NCI-H226 (cell line): Measurements from ENCODE around the gene CCNC.
"Not testable (repeated sequence)": the region's sequence is repeated elsewhere in the genome, so short reads cannot be mapped to it uniquely, and the experiment has no call there.

ENCODE experiments used
- DNase-seq: peaks from one replicate; pipeline ENCODE4 v3.0.0-alpha.2; 2015

CCNC gene

DNA sequence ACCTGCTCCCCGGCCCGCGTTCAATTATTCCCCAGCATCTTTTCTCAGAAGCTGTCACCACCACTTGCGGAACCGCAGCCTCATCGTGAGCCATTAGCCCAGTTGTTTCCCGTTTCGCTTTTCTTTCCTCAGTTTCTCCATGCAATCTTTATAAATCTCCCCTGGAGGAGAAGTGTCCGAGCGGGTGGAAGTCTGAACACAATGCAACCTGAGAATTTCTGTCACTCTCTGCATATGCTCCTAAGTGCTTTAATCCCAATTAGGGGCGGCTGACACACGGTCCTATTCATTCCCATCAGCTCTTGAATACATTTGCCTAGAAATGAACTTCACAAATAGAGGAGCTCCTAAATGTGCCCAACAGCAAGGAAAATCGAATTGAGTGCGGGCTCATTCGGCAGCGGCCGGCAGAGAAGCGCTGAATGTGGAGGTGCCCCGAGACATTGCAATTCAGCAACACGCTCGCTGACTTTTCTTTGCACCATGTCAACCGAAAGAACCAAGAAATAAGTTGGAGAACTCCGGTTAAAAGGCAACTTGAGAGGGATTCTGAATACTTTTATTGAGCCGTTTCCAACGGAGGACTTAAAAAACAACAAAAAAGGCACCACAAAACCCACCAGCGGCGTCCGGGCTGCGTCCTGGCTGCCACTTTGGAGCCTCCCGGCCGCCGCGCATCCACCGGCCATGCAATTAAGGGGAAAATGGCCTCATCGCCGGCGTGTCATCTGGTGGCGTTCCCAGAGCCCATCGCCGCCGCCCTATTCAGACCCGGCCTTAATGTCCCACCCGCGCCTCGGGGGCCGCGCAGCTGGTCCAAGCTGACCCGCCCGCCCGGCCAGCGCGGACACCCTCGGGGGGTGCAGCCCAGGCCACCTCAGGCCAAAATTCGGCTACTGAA is 34.3 kb upstream of the CCNC start:
- no peak for DNase-seq

DNA sequence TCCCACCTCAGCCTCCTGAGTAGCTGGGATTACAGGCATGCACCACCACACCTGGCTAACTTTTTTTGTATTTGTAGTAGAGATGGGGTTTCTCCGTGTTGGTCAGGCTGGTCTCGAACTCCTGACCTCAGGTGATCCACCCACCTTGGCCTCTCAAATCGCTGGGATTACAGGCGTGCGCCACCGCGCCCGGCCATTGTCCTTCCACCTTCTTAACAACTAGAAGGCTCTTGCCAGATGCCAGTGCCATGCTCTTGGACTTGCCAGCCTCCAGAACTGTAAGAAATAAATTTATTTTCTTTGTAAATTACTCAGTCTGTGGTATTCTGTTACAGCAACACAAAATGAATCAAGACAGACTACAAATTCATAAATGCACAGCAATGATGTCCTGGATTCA is 26.2 kb upstream of the CCNC start:
- not testable (repeated sequence) for DNase-seq

DNA sequence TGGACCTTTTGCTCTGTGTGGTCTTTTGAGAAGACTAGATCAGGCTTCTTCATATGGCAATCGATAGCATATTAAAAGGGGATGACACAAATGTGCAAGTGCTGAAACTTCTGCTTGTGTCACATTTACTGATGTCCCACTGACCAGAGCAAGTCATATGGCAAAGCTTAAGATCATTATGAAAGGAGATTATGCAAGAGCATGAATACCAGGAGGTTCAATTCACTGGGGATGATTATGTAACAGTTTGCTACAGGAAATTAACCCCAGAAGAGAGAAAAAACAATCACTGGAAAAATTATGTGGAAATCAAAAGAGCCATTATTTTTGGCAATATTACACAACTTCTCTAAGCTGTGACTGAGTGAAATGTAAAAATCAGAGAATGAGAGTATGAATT is 24.4 kb upstream of the CCNC start:
- DNase-seq: no peak

DNA sequence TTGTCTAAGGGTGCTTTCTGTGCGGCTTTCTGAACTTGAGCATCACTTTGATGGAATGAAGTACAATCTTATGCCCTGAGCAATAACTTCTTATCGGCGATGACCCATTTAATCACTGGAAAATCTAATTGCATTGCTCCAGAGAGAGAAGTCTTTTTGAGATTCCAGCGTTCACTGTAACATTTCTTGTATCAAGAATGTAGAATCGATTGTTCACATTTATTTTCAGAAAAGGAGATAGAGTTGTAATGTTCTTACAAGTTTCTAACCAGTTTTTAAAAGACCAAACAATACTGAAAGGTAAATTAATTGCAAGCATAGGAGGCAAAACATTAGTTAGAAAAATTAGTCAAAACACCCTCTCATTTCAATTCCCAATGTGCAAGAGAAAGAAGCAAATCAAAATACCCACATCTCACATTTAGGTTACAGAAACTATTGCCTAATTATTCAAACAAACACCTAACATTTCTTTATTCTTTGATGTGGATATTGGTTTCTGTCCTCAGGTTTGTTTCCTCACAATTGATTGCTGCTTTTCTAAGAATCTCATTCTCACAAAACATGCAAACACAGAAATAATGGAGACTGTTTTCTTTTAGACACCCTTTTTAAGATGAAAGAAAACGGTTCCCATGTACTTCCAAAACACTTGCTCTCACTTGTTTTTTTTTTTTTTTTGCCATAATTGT is 23.4 kb upstream of the CCNC start:
- no peak for DNase-seq

DNA sequence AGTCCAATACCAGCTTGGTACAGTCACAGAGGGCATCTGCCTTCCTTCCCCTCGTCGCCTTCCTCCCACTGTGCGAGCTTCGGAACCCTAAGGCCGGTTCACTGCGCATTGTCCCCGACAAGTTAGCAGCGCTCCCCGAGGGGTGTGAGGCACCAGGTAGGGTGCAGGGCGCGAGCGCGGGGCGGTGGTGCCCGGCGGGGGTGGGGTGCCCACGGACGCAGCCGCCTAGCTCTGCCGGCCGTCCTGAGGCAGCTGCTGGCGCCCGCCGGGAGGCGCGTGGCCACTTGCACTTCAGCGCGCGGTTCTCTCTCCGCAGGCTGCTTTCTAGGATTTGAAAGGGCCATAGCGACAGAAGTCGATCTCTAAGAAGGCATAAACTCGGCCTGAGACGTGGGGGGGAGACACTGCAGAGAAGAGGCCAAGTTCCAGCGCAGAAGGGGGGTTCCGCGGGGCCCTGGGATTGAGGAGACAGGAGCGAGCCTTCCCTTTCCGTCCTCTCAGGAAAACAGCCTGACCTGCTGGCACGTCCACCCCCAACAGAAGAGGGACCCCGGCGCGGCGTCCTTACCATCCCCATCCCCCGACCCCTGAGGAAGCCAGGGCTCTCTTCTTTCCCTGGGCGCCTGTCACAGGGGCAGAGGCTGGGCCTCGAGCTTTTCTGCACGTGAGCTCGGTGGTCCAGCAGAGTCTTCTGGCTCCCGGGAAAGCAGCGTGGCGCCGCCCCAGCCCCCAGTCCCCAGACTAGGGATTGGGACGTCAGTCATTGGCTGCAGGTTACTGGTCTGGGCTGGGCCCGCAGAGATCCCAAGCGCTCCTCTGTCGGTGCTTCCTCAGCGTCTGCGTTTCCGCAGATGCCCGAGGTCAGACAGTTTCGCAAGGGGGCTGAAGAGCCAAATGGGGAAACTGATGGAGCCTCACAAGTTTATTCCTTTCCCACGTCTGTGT is 22.5 kb upstream of the CCNC start:
- no peak for DNase-seq

DNA sequence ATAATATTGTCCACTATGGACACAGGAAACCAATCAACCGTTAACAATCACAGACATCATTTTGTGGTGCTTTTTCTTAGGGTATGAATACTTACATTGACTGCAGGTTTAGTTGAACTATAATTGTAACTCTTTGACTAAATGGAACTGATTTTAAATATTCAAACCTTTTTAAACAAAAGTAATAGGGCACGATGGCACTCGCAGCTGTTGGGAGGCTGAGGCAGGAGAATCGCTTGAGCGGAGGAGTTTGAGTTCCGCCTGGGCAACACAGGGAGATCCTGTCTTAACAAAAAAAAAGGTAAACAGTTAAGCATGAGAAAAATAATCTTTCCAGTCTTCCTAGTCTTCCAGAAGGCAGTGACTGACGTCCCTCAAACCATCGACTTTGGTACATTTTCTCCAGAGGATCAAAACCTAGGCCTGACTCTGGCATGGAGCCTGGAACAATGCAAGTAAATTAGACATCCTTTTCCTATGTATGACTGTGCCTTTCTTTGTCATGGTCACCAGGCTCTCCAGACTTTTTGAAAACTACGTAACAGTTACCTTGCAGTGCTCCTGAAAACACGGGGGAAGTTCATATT is 21.5 kb upstream of the CCNC start:
- DNase-seq: no peak

DNA sequence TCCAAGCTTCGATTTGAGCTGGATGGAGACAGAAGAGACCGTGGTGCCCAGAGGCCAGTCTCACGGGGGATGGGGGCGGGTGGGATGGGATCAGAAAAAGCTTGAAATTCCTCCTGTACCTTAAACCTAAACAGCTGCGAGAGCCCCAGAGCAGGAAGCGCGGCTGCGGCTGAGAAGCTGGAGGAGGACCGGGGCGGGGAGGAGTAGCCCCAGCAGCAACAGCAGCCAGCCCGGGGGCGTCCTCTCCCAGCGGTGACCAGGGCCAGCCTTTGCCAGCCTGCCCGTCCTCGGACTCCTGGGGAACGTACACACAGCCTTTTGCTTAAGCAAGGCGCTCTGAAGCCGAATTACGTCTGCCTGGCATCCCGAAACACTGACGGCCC is 20.8 kb upstream of the CCNC start:
- no peak for DNase-seq

DNA sequence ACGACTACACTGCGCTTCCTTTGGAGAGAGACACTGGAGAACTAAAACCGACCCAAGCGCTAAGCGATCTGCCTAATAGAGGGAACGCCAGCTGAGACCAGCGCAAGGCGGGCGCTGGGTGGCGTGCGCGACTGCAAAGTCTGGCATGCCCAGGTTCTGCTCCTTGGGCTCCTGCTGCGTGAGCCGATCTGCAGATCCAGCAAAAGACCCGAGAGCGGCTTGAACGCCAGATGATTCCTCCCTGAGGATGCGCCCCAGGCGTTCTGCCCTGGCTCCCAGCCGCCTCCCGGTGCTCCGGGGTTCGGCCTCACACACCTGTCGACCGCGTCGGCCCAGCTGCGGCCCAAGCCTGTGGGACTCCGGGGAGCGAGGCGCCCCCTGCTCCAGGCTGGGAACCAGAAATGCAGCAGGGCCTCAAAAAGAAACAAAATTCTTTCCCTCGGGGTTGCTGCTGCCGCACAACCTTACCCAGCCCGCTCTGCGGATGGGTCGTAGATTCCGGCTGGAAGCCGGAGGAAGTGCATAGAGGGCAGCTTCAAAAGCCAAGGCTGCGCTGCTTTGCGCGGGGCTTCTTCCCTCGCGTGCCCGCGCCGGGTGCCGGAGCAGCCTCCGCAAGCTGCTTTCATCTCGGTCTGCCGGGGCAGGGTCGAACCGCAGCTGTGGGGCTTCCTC is 20.3 kb upstream of the CCNC start:
- peak; percentile 31 for DNase-seq

DNA sequence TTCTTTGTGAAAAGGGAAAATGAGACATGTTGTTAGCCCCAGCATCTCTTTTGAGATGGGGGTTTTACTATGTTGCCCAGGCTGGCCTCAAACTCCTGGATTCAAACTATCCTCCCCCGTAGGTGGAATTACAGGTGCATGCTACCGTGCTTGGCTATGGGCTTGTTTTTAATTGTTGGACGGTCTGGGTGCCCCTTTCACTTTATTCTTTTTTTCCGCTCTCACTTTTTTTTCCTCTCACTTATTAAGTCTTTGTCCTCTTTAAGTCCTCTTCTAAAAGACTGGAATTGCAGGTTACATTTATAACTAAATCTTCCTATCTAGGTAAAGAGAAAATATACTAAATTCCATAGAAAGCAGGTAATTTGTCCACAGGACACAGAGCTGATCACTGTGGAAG is 19.3 kb upstream of the CCNC start:
- DNase-seq: no peak

DNA sequence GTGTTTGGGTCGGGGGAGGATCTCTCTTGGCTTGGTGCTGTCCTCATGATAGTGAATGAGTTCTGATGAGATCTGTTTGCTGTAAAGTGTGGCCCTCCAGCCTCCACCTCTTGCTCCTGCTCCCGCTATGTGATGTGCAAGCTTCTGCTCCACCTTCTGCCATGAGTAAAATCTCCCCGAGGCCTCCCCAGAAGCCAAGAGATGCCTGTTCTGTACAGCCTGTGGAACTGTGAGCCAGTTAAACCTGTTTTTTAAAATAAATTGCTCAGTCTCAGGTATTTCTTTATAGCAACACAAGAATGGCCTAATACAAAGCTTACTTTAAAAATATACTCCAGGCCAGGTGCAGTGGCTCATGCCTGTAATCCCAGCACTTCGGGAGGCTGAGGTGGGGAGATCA is 11.3 kb upstream of the CCNC start:
- DNase-seq: no peak

DNA sequence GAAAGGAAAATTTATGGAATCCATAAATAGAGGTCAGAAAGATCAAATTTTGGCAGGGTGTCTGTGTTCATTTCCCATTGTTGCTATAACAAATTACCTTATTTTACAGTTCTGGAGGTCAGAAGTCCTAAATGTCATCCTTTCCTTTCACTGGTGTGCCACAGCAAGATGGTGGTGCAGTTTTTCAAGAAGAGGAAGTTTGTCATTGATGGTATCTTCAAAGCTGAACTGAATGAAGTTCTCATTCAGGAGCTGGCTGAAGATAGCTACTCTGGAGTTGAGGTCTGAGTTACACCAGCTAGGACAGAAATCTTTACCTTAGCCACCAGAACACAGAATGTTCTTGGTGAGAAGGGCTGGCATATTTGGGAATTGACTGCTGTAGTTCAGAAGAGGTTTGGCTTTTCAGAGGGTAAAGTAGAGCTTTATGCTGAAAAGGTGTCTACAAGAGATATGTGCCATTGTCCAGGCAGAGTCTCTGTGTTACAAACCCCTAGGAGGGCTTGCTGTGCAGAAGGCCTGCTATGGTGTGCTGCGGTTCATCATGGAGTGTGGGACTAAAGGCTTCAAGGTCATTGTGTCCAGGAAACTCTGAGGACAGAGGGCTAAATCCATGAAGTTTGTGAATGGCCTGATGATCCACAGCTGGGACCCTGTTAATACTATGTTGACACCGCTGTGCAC is 7.2 kb upstream of the CCNC start:
- DNase-seq: no peak

DNA sequence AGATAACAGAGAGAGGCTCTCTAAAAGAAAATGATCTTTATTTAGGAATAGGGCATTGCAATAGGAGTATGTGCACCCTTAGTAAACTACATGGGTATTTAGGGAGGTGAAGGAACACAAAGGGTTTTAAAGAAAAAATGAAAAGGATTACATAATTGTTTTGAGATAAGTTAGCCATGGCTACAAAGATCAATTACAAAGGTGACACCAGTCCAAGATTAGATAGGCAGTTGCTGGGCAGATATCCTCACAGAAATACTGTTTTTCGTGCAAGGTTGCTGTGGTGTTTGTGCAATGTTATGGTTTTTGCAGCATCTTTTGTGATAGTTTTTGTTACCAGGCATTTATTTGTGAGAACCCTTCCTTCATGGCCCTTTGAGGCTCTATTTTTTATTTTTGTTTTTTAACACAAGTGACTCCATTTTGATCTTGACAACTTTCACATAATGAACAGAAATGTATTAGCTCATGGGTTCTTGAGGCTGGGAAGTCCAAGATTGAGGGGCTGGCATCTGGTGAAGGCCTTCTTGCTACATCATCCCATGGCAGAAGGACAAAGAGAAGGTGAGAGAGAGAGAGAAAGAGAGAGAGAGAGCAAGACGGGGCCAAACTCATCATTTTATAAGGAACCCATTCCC is 5.6 kb upstream of the CCNC start:
- no peak for DNase-seq

DNA sequence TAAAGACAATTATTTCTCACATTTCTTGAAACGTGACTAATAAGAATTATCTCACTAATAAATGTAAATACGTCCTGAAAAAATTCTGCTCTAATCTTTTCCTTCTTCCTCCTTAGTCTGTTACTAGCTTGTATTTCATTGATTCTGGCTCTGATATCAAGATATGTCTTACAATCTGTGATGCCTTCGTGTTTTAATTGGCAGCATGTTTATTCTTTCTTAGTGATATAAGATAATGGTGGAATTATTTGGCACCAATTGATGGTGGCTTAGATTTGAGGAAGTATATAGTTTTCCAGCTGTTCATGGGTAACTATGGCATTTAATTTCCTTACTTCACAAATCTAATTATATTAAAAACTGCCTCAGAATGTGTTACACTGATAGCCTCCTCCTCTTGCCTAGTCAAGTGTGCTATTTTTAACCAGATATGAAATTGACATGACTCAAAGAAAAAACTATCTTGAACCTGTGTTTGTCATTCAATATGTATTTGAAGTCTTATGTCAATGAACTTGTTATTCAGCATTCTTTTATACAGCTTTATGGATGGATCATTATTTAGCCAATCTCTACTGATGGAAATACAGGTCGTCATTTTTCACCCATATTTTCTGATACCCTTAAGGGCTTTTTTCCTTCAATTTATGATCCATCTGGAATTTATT is 5.3 kb downstream of the CCNC start:
- no peak for DNase-seq

DNA sequence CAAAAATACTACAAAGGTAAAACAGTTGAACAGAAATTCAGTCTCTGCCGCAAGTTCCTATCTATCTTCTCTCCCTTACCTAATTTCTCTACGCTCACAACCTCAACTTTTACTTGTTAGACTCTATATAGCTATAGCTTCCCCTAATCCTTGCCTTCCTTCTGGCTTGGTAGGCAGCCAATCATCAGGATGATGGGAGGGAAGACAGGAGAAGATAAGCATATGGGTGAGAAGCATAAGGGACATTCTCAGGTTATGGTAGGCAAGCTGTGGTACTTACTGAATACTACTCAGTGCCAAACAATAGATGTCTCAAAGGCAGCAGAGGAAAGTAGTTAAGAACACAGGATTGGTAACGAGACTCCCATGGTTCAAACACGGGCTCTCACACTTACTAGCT is 7.8 kb downstream of the CCNC start:
- no peak for DNase-seq

DNA sequence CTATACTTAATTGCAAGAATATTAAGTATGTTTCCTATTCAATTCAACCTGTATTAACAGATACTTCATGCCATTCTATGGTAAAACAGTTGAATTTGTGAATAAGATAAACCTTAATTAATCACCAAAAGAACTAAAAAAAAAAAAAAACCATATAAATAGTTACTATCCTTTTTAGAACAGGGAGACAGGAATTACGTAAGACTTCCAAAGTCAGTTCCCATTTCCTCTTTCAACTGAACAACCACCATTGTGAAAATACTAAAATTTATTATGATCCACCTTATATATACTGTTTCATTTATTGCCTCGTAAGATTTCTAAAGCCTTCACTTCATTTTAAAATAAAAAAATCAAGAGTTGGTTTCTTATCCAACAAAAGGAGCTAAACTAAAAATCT is 9.4 kb downstream of the CCNC start:
- DNase-seq: no peak

DNA sequence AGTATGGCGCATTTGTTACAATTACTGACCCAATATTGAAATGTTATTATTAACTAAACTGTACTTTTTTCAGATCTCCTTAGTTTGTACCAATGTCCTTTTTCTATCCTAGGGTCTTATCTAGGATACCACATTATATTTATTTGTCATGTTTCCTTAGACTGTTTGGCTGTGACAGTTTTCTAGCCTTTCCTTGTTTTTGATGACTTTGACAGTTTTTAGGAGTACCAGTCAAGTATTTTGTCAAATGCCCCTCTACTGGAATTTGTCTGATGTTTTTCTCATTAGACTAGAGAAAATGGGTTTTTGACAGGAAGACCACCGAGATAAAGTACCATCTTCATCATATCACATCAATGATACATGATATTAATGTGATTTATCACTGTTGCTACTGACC is 14.6 kb downstream of the CCNC start:
- DNase-seq: no peak

DNA sequence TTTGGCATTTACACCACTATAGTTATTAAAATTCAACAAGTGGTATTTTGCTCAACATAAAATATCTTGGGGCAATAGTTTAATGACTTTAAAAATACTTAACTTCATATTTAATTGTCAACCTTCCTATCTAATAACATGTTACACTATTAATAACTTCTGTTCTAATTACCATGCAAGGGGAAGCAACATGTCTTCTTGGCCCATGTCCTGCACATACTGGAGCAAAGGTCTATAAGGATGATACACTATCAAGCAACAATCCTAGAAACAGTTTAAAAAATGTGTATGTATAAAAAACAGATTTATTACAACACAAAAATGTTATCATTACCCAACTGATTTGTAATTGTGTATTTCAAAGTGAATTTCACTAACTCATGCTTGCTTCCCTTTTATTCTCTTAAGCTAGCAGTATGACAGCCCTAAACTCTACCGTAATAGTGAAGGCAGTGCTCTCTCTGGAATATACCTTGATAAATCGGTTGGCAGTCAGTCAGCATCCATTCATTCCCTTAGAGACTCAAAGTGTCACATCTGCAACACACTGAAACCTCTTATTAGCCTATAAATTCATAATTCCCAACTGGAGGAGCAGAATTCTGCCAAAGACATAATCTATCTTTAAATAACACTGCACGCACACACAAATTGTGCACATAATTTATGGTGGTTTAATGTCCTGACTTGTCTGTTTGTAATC is 18.3 kb downstream of the CCNC start:
- no peak for DNase-seq

DNA sequence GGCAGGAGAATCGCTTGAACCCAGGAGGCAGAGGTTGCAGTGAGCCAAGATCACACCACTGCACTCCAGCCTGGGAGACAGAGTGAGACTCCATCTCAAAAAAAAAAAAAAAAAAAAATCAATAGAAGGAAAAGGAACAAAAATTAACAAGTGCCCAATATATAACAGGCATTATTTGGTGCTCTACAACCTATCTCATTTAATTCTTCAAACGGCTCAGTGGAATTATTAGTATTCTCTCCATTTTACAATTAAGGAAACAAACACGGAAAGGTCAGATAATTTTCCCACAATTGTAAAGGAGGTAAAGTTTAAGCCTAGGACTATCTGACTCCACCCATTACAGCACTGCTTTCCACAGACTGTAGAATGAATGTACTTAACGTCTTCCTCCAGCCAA is 19.8 kb downstream of the CCNC start:
- DNase-seq: no peak

DNA sequence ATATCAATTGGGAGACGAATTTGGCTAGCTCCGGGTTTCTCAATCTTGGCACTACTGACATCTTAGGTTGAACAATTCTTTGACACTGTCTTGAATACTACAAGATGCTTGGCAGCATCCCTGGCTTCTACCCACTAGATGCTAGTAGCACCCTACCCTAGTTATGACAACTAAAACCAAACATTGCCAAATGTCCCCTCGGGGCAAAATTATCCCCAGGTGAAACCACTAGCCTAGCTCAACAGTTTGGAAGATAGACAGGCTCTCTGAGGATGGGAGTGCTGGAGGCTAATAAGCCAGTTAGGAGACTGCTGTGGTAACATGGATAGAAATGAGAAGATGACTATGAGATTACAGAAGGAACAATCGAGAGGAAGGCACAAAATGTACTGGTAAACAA is 20.9 kb downstream of the CCNC start:
- no peak for DNase-seq

DNA sequence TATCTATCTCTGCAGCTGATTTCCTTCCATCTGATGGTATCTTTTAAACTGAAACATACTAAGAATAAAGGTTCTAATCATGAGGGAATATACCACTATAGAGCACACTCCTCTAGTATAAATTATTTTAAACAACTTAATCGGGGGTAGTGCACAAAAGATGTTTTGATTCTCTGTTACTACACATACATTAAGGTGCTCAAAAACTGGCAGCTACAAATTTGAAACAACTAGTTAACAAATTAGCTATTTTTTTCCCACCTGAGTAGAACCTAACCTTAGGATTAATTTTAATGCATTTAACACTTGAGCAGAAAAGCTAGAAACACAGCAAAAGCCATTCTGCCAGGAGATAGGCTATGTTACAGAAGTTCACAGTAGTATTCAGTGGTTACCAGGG is 23.0 kb downstream of the CCNC start:
- no peak for DNase-seq
